GM21737 (cell line): ENCODE measurements around the gene C4orf46.
"Not testable (repeated sequence)": the region's sequence is repeated elsewhere in the genome, so short reads cannot be mapped to it uniquely, and the experiment has no call there.

ENCODE experiments used
- ATAC-seq: cut with Tn5 transposase; IDR thresholded peaks from one replicate; pipeline ENCODE4 v1.9.1; 2021; ENCODE audit warnings: mild to moderate bottlenecking, moderate library complexity; ENCODE audit not compliant: unreplicated experiment

C4orf46 gene

DNA sequence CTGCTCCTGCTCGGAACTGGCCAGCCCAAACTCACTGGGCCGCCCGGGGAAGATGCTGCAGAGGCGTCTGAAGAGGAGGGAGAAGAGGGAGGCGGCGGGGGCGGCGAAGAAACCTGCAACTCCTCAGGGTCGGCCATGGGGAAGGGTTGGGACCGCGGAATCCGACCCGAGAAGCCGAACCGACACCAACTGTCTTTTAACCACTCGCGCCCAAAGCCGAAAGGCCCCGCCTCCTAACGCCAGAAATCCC, at the start of gene C4orf46:
TSS of gene C4orf46 (minus strand) at position 223 of the 250 bp plus-strand sequence. CDS start at position 137, 86 bp downstream.
- ATAC-seq, result no peak

DNA sequence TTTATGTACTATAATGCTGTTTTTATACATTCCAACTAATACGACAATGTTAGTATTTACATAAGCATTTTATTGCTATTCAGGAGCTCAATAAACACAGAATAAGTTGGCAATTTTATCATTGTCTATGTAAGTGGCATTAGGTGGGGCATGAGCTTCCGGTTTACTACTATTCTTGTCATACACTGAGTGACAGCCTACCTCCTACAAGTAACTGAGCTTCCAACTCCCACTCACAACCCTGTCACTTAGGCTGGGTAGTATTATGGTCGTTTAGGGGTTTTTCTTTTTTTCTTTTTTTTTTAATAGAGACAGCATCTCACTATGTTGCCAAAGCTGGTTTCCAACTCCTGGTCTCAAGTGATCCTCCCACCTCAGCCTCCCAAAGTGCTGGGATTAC, 44.1 kb upstream of the C4orf46 start:
- no peak for ATAC-seq

DNA sequence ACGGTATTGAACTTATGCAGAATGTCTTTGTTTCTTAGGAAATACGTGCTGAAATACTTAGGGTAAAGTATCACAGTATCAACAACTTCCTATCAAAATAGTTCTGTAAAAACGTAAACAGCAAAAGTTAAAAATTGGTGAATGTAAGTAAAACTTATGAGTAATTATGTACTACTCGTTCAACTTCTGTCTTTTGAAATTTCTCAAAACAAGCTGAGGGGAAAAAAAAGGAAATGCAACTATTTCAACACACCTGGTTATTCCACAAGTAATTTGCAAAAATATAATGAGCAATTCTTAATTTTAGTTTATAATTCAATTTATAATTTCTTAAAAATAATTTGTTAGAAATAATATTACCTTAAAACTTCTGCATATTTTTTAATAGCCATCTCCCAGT, 43.2 kb upstream of the C4orf46 start:
- no peak for ATAC-seq

DNA sequence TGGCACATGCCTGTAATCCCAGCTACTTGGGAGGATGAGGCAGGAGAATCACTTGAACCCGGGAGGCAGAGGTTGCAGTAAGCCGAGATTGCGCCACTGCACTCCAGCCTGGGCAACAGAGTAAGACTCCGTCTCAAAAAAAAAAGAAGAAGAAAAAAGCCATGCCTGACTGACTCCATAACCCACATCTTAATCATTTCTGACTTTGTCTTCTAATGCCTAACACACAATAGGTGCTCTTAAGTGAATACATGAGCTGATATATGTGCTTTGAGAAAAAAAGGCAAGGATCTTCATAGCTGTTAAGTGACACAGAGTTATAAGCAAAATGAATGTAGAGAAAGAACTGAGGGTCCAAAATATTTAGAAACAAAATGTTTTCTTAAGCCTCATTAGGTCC, 40.9 kb upstream of the C4orf46 start:
- not testable (repeated sequence) for ATAC-seq

DNA sequence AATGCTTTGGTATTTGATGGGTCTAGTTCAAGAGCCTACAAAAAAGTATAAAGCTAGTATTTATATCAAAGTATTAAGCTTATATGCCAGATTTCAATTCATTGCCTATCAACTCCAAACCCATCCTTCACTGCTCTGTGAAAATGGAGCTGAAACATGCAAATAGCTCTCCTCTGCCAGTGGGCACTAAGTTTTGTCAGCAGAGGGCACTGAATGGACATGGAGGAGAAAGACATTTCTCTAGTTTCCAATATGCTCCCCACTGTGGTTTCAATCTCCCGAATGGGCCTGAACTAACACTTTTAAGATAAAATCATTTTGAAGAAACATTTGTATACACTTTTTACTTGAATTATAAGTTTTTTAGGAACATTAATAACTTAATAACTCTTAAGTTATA, 39.1 kb upstream of the C4orf46 start:
- no peak for ATAC-seq

DNA sequence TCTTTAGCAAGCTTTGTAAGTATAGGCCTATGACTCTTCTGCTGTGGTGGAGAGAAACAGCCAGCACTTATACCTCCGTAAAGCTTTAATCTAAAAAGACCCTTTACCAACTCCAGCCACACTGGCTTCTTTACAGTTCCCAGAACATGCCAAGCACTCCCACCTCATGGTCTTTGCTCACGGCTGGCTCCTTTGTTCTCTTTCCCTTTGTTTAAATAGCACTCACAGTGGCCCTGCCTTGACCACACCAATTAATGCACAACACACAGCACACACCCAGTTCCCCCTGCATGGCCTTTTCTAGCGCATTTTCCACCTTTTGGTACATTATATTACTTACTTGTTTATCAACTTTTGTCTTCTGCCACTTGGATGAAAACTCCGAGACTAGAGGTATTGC, 32.6 kb upstream of the C4orf46 start:
- no peak for ATAC-seq

DNA sequence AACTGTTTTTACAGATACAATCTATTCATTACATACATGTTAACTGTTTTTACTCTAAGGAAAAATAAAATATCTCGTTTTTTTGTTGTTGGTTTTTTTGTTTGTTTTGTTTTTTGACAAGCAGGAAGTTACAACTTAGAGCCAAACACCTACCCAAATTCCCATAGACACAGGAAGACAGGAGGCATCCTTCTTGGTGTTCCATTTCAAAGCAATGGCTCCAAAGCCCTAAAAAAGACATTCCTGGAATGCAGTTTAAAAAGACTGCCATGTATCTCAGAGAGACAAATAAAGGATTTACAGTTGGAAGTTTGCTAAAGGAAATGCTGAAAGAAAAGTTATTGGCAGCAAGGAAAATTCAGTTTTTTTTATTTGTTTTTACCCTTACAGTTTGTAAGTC, 17.1 kb upstream of the C4orf46 start:
- ATAC-seq, result no peak

DNA sequence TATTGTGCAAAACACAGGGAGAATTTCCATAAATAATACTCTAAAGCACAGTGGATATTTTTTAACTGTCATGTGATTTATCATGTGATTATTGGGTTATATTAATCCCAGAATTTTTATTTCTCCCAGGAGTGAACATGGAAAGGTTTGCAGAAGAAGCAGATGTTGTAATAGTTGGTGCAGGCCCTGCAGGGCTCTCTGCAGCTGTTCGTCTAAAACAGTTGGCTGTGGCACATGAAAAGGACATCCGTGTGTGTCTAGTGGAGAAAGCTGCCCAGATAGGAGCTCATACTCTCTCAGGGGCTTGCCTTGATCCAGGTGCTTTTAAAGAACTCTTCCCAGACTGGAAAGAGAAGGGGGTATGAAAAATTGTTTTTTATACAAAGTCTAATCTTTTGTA, 10.4 kb upstream of the C4orf46 start:
- no peak for ATAC-seq

DNA sequence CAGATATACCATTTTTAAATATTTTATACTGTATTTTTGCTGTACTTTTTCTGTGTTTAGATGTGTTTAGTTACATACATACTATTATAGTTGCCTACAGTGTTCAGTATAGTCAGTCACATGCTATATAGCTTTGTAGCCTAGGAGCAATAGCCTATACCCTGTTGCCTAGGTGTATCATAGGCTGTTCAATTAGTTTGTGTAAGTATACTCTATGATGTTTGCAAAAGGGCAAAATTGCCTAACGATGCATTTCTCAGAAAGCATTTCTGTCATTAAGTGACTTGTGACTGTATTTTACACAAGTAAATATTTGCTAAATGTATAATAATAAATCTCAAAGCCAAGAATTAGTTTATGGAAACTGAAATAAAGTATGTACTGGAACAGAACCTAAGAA, 9.9 kb upstream of the C4orf46 start:
- ATAC-seq, result no peak

DNA sequence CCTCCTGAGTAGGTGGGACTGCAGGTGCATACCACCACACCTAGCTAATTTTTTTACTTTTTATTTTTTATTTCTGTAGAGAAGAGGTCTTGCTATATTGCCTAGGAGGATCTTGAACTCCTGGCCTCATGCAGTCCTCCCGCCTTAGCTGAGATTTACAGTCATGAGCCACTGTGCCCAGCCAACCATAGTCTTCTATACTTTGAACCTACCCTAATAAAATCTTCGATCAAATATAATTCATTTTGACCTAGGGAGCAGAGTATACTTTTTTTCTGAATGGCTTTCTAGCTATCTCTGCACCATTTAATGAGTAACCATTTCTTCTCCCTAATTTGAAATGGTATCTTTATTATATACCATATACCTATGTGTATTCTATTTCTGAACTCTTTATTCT, 7.1 kb upstream of the C4orf46 start:
- no peak for ATAC-seq

DNA sequence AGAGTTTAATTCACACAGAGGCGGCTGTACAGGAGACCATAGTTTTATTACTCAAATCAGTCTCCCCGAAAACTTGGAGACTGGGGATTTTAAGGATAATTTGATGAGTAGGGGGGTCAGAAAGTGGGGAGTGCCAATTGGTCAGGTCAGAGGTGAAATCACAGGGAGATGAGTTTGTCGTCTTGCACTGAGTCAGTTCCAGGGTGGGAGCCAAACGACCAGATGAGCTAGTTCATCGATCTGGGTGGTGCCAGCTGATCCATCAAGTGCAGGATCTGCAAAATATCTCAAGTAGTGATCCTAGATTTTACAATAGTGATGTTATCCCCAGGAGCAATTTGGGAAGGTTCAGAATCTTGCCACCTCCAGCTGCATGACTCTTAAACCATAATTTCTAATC, 4.4 kb upstream of the C4orf46 start:
- no peak for ATAC-seq

DNA sequence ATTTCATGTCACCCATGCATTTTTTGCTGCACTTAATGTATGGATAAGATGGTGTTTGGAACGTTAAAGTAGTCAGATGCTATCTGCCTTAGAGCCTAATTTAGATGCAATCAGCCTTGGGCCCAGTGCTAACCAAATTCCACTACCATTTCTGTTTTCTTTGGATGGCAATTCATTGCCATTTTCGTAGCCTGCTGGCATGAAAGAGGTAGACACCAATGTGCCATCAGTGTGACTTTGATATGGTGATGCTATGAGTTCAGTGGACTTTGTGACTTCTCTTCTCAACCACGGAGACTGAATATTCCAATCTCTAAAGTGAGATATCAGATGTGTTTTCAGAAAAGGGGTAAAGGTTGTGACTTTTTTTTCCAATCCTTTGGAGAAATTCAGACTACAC, 1.9 kb upstream of the C4orf46 start:
- ATAC-seq, result no peak

DNA sequence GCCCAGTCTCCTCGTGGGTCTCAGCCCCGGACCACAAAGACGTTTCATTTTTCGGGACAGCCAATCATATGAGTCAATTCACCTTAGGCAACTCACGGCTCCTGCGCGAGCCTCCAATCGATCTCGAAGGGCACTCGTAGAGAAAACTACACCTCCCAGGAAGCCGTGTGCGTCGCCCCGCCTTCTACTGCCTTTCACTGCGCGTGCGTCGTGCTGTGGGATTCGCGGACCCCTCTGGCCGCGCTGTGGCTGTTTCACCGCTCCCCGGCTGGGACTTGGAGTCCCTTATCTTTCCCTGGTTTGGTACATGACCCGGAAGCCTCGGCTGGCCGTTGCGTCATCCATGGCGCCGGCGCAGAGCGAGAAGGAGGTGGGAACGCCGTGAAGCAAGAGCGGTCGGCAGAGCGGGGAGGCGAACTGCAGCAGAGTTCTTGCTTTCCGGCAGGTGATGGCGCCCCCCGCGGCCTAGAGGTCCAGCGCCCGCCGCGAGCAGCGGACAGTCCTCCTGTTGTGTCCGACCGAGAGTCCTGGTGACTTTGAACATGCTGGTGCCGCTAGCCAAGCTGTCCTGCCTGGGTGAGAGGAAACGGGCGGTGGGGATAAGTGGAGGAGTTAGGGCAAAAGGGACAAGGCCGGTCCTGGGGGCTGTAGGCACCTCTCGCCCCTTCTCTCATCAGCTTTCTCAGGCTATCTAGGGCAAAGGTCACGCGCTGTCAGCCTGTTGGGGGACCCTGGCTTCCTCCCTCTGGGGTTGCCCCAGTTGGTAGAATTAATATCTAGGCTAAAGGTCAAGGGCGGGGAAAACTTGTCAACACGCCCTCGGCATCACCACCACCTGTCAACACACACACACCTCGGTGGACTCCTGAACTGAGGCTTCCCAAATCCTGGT, 474 bp upstream of the C4orf46 start, which contains the start of gene ETFDH:
TSS of gene ETFDH (plus strand) at position 382 of the 892 bp plus-strand sequence. CDS start at position 543, 161 bp downstream.
- peak; percentile 86 for ATAC-seq

DNA sequence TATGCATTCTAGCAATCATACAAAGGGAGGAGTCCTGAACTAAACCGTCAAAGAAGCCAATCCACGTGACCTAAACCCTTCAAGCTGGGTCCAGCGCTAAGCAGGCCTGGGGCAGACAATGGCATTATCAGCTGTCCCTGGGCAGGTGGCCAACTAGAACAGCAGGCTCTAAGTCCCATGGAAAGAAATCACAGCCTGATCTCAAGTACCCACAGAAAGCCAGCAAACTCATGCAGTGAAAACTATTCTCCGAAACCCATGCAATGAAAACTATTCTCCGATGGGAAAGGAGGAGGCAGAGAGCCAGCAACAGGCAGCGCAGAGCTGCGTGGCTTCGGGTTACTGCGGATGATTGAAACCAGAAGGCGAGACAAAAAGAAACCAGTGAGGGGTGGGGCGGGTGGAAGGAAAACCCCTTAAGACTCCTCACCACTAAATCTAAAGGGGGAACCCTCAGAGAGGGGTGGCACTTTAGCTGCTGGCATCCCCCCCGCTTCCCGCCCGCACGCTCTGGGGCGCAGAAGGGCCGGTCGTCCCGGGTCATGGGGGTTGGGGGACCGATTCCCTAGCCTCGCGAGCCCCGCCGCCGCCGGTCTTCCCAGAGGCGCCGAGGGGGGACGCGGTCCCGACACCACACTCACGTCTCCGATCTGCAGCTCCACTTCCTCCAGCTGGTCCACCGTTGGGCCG, 567 bp downstream of the C4orf46 start:
- ATAC-seq, result peak; percentile 31

DNA sequence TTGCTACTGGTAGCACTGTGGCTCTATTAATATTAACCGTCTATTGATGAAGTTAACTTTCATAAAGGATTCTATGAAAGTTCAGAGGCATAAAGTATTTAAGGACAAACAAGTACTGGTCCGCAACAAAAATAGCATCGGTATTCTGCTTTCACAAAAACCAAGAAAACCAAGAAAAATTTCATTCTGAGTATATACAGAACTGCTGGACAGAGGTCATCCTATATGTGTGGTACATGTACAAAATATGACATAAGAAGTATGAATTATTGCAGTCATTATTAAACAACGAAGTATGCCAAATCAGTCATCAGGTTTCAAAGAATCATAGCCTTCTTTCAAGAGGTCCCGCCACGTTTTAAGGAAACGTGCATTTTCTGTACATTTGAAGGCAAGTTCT, 2.4 kb downstream of the C4orf46 start:
- no peak for ATAC-seq

DNA sequence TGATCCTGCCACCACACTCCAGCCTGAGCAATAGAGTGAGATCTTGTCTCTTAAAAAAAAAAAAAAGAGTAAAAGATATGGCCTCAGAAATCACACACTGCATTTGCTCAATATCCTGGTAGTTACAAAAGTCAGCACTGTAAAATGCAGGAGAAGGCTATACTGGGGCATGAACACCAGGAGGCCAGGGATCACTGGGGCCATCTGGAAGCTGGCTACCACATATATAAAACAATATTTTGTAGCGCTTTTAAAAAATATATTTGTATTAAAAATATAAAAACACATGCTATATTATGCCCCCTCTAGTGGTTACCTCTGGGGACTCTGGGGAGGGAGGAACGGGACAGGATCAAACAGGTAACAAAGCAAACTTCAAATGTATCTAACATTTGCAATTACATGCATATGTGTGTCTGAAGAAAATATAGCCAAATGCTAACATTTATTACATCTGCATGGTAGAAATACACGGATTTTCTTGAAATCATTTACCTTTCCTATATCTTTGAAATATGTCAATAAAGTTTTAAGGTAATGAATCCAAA, 4.0 kb downstream of the C4orf46 start:
- no peak for ATAC-seq

DNA sequence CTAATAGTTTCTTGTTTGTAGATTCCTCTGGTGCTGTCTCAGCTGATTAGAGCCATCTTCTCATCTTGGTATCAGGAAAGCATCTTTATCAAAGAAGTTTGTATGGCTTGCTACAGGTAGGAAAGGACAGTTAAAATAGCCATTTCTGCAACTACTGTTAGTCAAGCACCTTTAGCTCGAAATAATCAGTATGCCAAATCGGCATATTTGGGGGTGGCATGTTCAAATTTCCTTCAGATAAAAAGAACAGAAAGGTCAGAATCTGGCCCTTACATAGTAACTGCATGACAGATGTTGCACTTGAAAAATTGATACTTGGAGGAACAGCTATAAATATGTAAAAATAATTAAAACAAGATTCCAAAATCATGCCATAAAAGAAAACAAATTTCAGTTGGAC, 4.8 kb downstream of the C4orf46 start:
- no peak for ATAC-seq

DNA sequence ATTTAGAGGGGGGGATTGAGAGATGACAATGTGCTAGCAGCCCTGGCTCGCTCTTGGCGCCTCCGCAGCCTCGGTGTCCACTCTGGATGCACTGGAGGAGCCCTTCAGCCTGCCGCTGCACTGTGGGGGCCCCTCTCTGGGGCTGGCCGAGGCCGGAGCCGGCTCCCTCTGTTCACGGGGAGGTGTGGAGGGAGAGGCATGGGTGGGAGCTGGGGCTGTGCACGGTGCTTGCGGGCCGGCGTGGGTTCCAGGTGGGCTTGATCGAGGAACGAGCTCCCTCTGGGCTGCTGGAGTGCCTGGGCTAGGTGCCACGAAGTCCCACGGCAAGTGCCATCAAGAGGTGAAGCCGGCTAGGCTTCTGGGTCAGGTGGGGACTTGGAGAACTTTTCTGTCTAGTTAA, 6.9 kb downstream of the C4orf46 start:
- no peak for ATAC-seq

DNA sequence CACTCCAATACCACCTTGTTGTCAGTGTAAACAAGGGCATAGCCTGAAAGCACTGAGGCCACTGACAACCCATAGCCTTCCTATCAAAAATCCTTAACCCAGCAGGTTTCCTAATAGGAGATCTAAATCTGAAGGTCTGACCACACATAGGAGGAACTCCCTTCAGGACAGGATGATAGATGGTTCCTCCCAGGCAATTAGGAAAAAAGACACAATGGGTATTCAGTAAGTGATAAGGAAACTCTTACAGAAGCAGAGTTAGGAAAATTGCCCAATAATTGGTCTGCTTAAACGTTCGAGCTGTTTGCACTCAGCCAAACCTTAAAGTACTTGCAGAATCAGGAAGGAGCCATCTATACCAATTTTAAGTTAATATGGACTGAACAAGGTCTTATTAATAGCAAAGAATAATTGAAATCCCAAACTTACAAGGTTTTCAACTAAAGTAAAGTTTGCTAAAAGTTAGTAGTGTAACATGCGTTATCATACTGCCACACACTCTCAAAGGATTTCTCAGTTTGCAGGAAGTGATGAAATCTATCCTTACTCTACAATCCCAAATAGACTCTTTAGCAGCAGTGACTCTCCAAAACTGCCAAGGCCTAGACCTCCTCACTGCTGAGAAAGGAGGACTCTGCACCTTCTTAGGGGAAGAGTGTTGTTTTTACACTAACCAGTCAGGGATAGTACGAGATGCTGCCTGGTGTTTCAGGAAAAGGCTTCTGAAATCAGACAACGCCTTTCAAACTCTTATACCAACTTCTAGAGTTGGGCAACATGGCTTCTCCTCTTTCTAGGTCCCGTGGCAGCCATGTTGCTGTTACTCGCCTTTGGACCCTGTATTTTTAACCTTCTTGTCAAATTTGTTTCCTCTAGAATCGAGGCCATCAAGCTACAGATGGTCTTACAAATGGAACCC, 7.7 kb downstream of the C4orf46 start:
- ATAC-seq, result not testable (repeated sequence)

DNA sequence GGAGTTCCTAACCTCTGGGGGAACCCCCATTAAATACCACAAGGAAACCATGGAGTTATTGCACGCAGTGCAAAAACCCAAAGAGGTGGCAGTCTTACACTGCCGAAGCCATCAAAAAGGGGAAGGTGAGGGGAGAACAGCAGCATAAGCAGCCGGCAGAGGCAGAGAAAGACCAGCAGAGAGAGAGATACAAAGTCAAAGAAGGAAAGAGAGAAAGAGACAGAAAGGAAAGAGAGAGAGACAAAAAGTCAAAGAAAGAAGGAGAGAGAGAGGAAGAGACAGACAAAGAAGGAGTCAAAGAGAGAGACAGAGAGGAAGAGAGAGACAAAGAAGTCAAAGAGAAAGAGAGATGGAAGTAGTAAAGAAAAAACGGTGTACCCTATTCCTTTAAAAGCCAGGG, 8.4 kb downstream of the C4orf46 start:
- not testable (repeated sequence) for ATAC-seq

DNA sequence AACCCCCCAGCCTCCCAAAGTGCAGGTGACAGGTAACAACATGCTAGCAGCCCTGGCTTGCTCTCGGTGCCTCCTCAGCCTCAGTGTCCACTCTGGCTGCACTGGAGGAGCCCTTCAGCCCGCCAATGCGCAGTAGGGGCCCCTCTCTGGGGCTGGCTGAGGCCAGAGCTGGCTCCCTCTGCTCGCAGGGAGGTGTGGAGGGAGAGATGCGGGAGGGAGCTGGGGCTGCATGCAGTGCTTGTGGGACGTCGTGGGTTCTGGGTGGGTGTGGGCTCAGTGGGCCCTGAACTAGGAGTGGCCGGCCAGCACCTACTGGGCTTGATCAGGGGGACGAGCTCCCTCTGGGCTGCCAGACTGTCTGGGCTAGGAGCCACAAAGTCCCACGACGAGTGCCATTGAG, 14.4 kb downstream of the C4orf46 start:
- ATAC-seq, result no peak
